NCI-H82 (cell line): Measurements from ENCODE around the gene CACNA1C.

Experiments used
- DNase-seq: peaks from one replicate; lab custom pipeline; 2025; lab: John Stamatoyannopoulos, UW

CACNA1C gene

DNA sequence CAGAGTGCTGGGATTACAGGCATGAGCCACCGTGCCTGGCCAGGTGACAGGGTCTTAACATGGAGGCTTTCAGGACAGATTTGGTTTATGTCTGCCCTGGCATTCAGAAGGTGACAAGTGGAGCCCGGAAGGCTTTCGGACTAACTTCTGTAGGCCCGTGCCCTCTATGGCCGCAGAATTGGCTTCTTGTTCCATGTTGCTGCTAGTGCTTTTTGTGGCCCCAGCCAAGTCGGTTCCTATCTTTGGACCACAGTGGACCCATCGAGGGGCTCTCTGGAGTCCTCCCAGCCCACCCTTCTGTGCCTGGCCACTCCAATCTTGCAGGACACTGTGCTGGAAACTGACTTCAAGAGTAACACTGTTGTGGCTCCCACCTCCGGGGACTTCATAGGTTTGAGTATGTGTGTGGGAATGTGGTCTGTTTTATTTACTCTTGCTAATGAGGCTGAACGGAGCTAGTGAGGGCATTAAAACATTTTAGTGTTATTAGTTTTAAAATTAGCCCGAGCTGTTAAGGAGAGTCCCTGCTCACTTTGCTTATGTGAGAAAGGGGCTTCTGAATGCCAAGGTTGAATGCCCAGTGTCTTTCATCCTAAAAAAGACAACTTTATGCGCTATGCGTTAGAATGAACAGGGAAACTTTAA is 245.9 kb downstream of the CACNA1C start:
- no peak for DNase-seq

DNA sequence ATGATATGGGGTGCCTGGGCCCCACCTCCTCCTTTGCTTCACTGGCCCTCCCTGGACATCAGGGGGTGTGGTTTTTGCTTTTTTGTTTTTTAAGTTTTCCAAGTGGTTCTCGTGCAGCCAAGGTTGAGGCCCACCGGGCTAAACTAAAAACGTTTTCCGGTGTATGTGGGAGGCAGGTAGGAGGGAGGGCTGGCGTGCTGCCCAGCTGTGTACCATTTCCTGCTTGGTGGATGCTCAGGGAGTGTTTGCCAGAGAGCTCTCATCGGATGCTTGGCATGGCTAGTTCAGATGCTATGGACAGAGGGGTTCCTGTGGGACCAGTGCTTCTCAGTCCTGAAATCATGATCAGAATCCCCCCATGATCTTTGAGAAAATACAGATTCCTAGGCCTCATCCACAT is 246.4 kb downstream of the CACNA1C start:
- DNase-seq, result no peak

DNA sequence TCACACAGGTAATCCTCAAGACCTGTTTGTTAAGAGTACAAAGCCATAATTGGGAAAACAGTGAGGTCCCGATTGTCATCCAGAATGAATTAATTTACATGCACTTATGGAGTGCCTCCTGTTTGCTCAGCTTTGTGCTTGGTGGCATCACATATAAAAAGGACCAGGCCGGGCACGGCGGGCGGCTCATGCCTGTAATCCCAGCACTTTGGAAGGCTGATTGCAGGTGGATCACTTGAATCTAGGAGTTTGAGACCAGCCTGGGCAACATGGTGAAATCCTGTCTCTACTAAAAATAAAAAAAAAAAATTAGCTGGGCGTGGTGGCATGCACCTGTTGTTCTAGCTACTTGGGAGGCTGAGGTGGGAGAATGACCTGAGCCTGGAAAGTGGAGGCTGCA is 247.4 kb downstream of the CACNA1C start:
- DNase-seq, result no peak

- no peak for DNase-seq
Observed at GRCh38 chr12:2300886-2301285, 248.1 kb downstream of the CACNA1C start.

GRCh38 chr12:2301531-2302461 is 249.0 kb downstream of the CACNA1C start:
- no peak for DNase-seq

DNA sequence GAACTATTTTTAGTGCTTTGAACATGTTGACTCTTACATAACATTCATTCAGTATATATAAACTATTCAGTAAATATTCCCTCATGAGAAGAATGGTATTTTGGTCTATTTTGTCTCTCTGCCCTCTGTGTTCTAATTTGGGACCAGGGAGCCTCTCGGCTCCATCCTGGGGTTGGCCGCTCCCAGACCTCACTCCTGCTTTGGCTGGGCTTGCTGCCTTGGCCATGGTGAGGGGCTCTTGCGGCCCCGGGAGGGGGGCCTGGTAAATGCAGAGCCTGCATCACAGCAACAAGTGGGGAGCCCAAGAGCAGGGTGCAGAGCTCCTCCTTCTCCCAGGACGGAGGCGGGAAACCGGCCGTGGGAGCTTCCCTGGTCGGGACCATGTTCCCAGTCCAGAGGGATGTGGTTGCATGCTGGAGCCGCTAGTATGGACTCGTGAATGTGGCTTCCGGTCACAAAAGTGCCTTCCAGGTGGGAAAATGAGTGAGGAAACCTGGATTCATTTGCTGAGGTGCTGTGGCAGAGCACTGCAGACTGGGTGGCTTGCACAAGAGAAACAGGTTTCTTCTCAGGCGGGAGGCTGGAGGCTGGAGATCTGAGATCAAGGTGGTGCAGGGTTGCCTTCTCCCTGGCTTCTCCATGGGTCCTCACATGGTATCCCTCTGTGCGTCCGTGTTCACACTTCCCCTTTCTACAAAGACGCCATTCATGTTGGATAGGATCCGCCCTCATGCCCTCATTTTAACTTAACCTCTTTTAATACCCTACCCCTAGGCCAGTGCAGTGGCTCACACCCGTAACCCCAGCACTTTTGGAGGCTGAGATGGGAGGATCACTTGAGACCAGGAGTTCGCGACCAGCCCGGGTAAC is 250.2 kb downstream of the CACNA1C start:
- DNase-seq, result no peak

DNA sequence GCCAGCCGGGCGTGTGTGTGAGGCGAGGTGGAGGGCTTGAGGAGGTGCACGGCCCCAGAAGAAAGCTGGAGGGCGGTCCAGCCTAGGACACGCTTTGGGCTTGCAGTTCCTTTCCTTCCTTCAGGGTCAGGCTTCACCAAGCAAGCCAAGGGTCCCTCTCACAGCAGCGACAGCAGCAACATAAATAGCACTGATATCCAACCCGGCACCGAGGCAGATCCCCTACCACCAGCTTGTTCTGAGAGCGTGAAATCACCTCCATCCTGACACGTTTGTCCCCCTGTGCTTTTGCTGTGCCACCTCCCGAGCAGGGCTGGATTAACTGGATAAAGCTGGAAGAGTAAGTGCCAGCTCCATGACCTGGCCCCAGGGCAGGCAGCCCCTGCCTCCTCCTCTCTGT is 251.4 kb downstream of the CACNA1C start:
- no peak for DNase-seq

DNA sequence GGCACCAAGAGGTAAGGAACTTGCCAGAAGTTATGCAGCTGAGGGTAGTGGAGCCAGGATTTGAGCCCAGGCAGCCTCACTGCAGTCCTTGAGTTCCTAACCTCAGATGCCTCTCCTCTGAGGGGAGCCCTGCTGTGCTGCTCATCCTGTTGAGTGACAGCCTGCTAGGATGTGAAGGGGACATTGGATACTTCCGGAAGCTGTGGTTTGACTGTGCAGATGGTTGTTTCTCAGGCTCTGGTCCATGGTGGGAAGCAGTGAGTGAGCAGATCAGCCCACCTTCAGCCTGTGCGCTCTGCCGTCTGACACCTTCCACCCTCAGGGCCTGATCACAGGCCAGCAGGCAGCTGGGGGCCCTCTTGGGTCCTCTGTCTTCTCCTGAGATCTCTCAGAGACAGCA is 253.2 kb downstream of the CACNA1C start:
- peak; percentile 13 for DNase-seq

DNA sequence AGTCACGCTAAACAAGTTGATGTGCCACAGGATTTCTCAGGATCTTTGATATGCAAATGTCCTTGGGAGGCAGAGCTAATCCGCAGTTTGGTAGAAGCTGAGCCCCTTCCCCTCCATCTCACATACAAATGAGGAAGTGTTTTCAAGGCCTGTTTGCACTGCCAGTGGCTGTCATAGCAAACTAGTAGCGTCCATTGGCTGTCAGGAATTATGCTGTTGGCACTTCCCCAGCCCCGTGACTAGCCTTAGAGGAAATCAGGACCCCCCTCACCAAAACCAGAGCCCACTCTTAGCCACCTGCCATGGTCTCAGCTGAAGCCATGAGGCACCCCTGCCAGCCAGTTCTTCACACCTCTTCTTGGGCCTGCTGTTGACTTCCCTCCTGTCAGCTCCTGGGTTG is 253.9 kb downstream of the CACNA1C start:
- DNase-seq, result no peak

DNA sequence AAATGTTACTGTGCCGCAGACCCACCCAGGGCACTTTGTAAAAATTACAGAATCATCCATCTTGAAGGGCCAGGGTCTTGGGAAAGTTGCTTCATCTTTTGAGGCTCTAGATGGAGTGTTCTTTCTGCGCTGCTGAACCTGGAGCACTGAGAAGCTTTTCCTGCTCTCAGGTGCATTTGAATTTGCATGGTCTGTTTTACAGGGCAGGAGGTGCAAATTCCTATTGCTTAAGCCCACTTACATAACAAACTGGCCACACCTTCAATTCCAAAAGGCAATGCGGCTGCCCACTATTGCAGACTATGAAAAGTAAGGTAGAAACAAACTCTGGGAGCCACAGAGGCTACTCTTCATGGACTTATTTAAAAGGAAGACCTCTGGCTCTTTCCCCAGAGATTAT is 254.8 kb downstream of the CACNA1C start:
- DNase-seq, result no peak

DNA sequence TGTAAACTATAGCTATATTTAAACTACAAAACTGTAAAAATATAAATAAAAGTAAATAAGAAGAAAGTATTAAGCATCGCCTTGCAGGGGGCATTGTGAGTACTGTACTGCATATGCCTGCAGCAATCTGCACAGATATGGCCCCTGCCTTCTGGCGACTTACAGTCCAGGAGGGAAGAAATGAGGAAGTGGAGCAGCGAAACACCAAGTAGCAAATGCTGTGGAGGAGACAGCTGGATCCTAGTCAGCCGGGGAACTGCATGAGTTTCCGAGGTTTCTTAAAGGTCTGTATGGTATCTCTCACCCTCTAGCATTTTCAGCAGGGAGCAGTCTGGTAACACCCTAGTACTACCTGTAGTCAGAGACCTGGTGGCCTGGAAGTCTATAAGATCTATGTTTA is 256.9 kb downstream of the CACNA1C start:
- DNase-seq, result no peak

DNA sequence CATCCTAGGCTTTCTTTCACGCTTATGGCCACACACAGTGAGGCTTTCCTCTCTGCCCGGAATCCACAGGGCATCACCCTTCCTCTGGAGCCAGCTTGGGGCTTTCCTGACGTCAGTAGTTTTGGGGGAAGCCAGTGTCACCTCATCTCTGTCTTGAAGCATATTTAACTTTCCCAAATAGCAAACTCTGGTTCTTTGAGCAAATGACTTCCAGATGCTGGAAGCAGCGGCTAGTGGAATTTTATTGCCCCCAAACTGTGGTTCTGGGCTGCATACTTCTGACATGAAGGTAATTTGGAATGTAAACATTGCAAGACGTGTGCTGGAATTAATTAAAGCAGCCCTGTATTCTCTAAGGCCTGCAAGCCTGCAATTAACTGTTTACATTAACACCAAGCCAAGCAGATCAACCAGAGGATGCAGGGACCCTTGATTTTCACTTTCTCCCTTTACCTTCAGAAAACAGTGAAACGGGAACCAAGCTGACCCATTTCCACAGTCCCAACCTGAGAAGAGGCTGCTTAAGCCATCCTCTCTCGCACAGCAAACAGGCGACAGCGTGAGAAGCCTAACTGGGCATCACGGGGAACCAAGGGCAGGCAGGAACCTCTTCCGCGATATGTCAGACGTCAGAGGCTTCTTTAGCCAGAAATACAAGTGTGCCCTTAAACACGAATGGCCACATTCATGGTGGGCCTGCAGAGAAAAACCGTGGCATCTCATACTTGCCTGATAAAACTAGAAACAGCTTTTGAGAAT is 258.4 kb downstream of the CACNA1C start:
- no peak for DNase-seq

- no peak for DNase-seq
Observed at GRCh38 chr12:2312175-2312574, 259.4 kb downstream of the CACNA1C start.

- no peak for DNase-seq
Observed at GRCh38 chr12:2312770-2313169, 260.0 kb downstream of the CACNA1C start.

GRCh38 chr12:2314492-2314891 is 261.7 kb downstream of the CACNA1C start:
- DNase-seq, result no peak

- DNase-seq, result no peak
Observed at GRCh38 chr12:2317772-2318171, 265.0 kb downstream of the CACNA1C start.

DNA sequence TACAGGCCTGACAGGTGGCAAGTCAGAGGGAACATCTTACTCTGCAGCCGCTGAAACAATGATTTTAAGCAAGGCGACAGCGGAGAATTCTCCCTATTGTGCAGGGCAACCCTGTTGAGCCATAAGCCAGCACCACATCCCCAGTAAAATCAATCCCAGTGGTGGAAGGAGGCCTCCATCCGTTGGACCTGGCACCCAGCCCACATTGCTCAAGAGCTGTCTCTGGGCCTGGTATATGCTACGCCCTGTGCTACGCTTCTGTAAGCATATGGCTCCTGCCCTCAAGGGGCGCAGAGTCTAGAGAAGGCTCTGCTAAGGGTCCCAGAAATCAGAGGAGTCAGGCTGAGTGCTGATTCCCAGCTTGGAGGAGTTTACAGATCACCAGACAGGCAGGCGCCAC is 265.5 kb downstream of the CACNA1C start:
- DNase-seq, result no peak

DNA sequence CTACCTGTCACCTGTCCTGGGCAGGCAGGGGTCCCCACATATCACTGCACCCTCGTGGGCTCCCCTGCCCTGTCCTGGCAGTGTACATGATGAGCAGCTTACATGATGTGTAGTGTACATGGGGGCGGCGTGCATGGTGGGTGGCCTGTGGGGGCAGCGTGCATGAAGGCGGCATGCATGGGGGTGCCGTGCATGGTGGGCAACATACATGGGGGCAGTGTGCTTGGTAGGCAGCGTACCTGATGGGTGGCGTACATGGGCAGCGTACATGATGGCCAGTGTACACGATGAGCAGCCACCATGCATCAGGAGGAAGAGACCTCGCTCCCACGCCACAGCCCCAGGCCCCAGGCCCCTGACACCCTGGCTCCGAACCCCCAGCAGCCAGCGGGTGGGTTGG is 266.3 kb downstream of the CACNA1C start:
- no peak for DNase-seq

- DNase-seq, result no peak
Observed at GRCh38 chr12:2319737-2320506, 267.1 kb downstream of the CACNA1C start.

DNA sequence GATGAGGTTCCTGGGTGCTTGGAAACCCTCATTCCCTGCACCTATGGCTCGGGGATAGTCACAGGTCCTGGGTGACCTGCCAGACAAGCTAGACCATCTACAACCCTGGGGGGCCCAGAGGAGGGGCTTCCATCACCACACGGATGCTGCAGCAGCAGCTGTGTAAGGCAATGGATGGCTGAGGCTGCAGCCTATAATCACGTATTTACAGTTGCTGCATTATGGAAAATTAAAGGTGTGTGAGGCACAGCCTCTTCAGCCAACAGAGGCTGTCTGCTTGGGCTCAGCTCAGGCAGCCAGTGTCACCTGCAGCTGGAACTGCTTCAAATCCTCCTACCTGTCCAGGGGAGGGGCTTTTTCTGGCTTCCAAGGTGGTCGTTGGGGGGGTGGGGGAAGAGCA is 268.1 kb downstream of the CACNA1C start:
- DNase-seq, result no peak

GRCh38 chr12:2322554-2323120 is 269.9 kb downstream of the CACNA1C start:
- DNase-seq, result no peak
